Suprapubic skin (tissue), 3 donors: Measurements from ENCODE around the gene LRP1B.

ENCODE experiments used
- CTCF ChIP-seq, 2 donors: fragments of 200-600 bp in 1 of 2; fragments of 450-650 bp in 1 of 2; sonication (generic) in 1 of 2; IDR thresholded peaks; one replicate each; pipeline ENCODE4 v1.5.1; 2016 to 2019; ENCODE audit warnings: antibody characterized with exemption in 2 of 2, mild to moderate bottlenecking in 1 of 2, moderate library complexity in 1 of 2
- POLR2A ChIP-seq, 2 donors: fragments of 450-650 bp; IDR thresholded peaks; one replicate each; pipeline ENCODE4 v1.6.1; 2017; ENCODE audit warnings: antibody characterized with exemption in 2 of 2, mild to moderate bottlenecking in 2 of 2, moderate library complexity in 2 of 2

GRCh38 chr2:140529706-140530105 is 1601.1 kb downstream of the LRP1B start:
- no peak for TF ChIP-seq CTCF (IDR thresholded peaks at IDR 0.05)
- no peak for TF ChIP-seq POLR2A (IDR thresholded peaks at IDR 0.05)
